SH-SY5Y (cell line): ENCODE data around the gene MSI2.

ENCODE experiments used
- GATA2 ChIP-seq: IDR thresholded peaks from 2 replicates; pipeline ENCODE4 v1.6.1; 2011; ENCODE audit warnings: mild to moderate bottlenecking, low read depth, low read length
- GATA3 ChIP-seq: IDR thresholded peaks from 2 replicates; pipeline ENCODE4 v1.6.1; 2011; ENCODE audit warnings: low read depth, mild to moderate bottlenecking, low read length, moderate library complexity

- TF ChIP-seq GATA3 (no peak), GATA2 (no peak)
These were observed 202.5 kb downstream of the MSI2 start for GRCh38 chr17:57458718-57459285.
